ENCODE results near the gene CENPS.

GRCh38 chr1:10402729-10403274 is 27.4 kb upstream of the CENPS start:
- no peak for TF ChIP-seq EZH2 (IDR thresholded peaks at IDR 0.05; ENCODE audit: insufficient read depth, poor library complexity, severe bottlenecking)
- TF ChIP-seq EZH2phosphoT487 (IDR thresholded peaks at IDR 0.05; ENCODE audit: insufficient read depth, low read depth): no peak
